Stimulated activated CD8-positive, alpha-beta memory T cell treated with anti-CD3 and anti-CD28 coated beads, Interleukin-15, amount 100 ng/mL, for 48 hours (primary cell): ENCODE measurements around the gene KCNG3.

Experiments used
- DNase-seq, 2 donors: peaks; one replicate each; pipeline ENCODE4 v3.0.0-alpha.2; 2020; ENCODE audit warnings: low read depth in 2 of 2

The KCNG3 gene

GRCh38 chr2:42486145-42486906 lies 7.5 kb downstream of the KCNG3 start:
- no peak for DNase-seq

- no peak for DNase-seq
These were observed 13.4 kb downstream of the KCNG3 start for GRCh38 chr2:42480402-42480801.

- no peak for DNase-seq
These were observed 18.9 kb downstream of the KCNG3 start for GRCh38 chr2:42474765-42475454.

GRCh38 chr2:42470706-42471105 lies 23.1 kb downstream of the KCNG3 start:
- DNase-seq, result no peak

GRCh38 chr2:42464631-42465030 lies 29.2 kb downstream of the KCNG3 start:
- DNase-seq, result no peak

GRCh38 chr2:42463570-42463969 lies 30.2 kb downstream of the KCNG3 start:
- DNase-seq, result no peak

- DNase-seq, result no peak
These were observed 34.5 kb downstream of the KCNG3 start for GRCh38 chr2:42459296-42459695.

GRCh38 chr2:42458396-42458795 lies 35.4 kb downstream of the KCNG3 start:
- DNase-seq, result no peak

GRCh38 chr2:42457011-42457410 lies 36.8 kb downstream of the KCNG3 start:
- no peak for DNase-seq

GRCh38 chr2:42456126-42456839 lies 37.5 kb downstream of the KCNG3 start:
- no peak for DNase-seq

GRCh38 chr2:42452545-42452944 lies 41.2 kb downstream of the KCNG3 start:
- DNase-seq, result no peak

- no peak for DNase-seq
These were observed 43.6 kb downstream of the KCNG3 start for GRCh38 chr2:42450136-42450535.

GRCh38 chr2:42449163-42450087 lies 44.4 kb downstream of the KCNG3 start:
- no peak for DNase-seq

GRCh38 chr2:42448163-42448562 lies 45.6 kb downstream of the KCNG3 start:
- no peak for DNase-seq

GRCh38 chr2:42446503-42447271 lies 47.1 kb downstream of the KCNG3 start:
- no peak for DNase-seq

- DNase-seq, result no peak
These were observed 49.9 kb downstream of the KCNG3 start for GRCh38 chr2:42443718-42444399.

GRCh38 chr2:42442774-42443173 lies 51.0 kb downstream of the KCNG3 start:
- DNase-seq, result no peak

- no peak for DNase-seq
These were observed 55.1 kb downstream of the KCNG3 start for GRCh38 chr2:42438685-42439084.

- no peak for DNase-seq
These were observed 57.4 kb downstream of the KCNG3 start for GRCh38 chr2:42436370-42436769.

- DNase-seq, result no peak
These were observed 58.2 kb downstream of the KCNG3 start for GRCh38 chr2:42435628-42436027.
